WTC11 (cell line): Measurements from ENCODE around the gene ABCB1. TPM values are rescaled to one million over a fixed set of nuclear protein-coding genes. Genes with fewer than 3 reads are reported as not detected.
A peak's percentile ranks its signal among the peaks of the same experiment; 100 is the strongest.

Experiments used
- ATAC-seq: fragments of 200-7000 bp; cut with Tn5 transposase; 2 replicates; pipeline ENCODE4 v1.10.0; 2021; ENCODE audit warnings: mild to moderate bottlenecking, moderate library complexity
- Bru-seq: library from RNA; stranded (reverse); fragments of 400-500 nt; gene quantifications from one replicate; lab custom pipeline; 2021; lab: Mats Ljungman, UMichigan
- CTCF ChIA-PET: fragments of 300-600 bp; sonication (Branson Sonifier 250); formaldehyde crosslinking; loops from one replicate; lab custom pipeline; 2021; ENCODE audit warnings: antibody characterized with exemption; lab: Charles Lee
- POLR2A ChIA-PET: fragments of 350-600 bp; sonication (Branson Sonifier 250); formaldehyde crosslinking; loops from one replicate; lab custom pipeline; 2021; ENCODE audit warnings: antibody characterized with exemption; lab: Charles Lee
- DNase-seq: peaks from one replicate; pipeline ENCODE4 v3.0.0; 2021; ENCODE audit warnings: low spot score
- H3K27ac Mint-ChIP-seq: 2 replicates; pipeline ENCODE4 v1.8.0; 2021; ENCODE audit warnings: mixed read lengths
- H3K27me3 Mint-ChIP-seq: 2 replicates; pipeline ENCODE4 v1.8.0; 2021; ENCODE audit warnings: low read depth, mild to moderate bottlenecking, moderate library complexity, mixed read lengths
- H3K36me3 Mint-ChIP-seq: 2 replicates; pipeline ENCODE4 v1.8.0; 2021; ENCODE audit warnings: mixed read lengths
- H3K4me1 Mint-ChIP-seq: 2 replicates; pipeline ENCODE4 v1.8.0; 2022; ENCODE audit warnings: mixed read lengths
- H3K4me3 Mint-ChIP-seq: 2 replicates; pipeline ENCODE4 v1.8.0; 2021; ENCODE audit warnings: mild to moderate bottlenecking, moderate library complexity, mixed read lengths
- H3K9me3 Mint-ChIP-seq: 2 replicates; pipeline ENCODE4 v1.8.0; 2021; ENCODE audit warnings: mixed read lengths
- AR ChIP-seq: fragments of 250-450 bp; sonication (Bioruptor Pico); IDR thresholded peaks from 2 replicates; pipeline ENCODE4 v1.9.0; 2021; ENCODE audit warnings: mild to moderate bottlenecking
- ARID4B ChIP-seq: sonication (generic); formaldehyde crosslinking; IDR thresholded peaks from 2 replicates; pipeline ENCODE4 v1.8.0; 2023; ENCODE audit warnings: missing genetic modification reagents, mild to moderate bottlenecking, borderline replicate concordance
- ESRRA ChIP-seq: sonication (generic); formaldehyde crosslinking; IDR thresholded peaks from 2 replicates; pipeline ENCODE4 v1.8.1; 2022; ENCODE audit warnings: mild to moderate bottlenecking, missing genetic modification reagents, borderline replicate concordance
- FOXJ3 ChIP-seq: sonication (generic); formaldehyde crosslinking; IDR thresholded peaks from 2 replicates; pipeline ENCODE4 v1.9.0; 2021; ENCODE audit warnings: missing genetic modification reagents, mild to moderate bottlenecking, borderline replicate concordance
- FOXP1 ChIP-seq: sonication (generic); formaldehyde crosslinking; IDR thresholded peaks from 2 replicates; pipeline ENCODE4 v1.8.0; 2022; ENCODE audit warnings: missing genetic modification reagents, mild to moderate bottlenecking, moderate library complexity, borderline replicate concordance
- FOXP4 ChIP-seq: sonication (generic); formaldehyde crosslinking; IDR thresholded peaks from 2 replicates; pipeline ENCODE4 v1.8.0; 2022; ENCODE audit warnings: mild to moderate bottlenecking, missing genetic modification reagents
- GABPB1 ChIP-seq: sonication (generic); formaldehyde crosslinking; IDR thresholded peaks from 2 replicates; pipeline ENCODE4 v1.8.1; 2023; ENCODE audit warnings: mild to moderate bottlenecking, missing genetic modification reagents
- HMGXB4 ChIP-seq: sonication (generic); formaldehyde crosslinking; IDR thresholded peaks from 2 replicates; pipeline ENCODE4 v1.8.1; 2023; ENCODE audit warnings: mild to moderate bottlenecking, moderate library complexity, missing genetic modification reagents
- MAX ChIP-seq: sonication (generic); formaldehyde crosslinking; IDR thresholded peaks from 2 replicates; pipeline ENCODE4 v1.8.0; 2022; ENCODE audit warnings: mild to moderate bottlenecking, missing genetic modification reagents
- MYBL2 ChIP-seq: sonication (generic); formaldehyde crosslinking; IDR thresholded peaks from 2 replicates; pipeline ENCODE4 v1.8.1; 2023; ENCODE audit warnings: mild to moderate bottlenecking, moderate library complexity, missing genetic modification reagents
- NR3C1 ChIP-seq: sonication (generic); formaldehyde crosslinking; conservative IDR thresholded peaks from 2 replicates; pipeline ENCODE4 v1.8.1; 2023; ENCODE audit warnings: low read depth, mild to moderate bottlenecking, missing genetic modification reagents
- SMAD3 ChIP-seq: sonication (generic); formaldehyde crosslinking; IDR thresholded peaks from 2 replicates; pipeline ENCODE4 v1.8.0; 2022; ENCODE audit warnings: missing genetic modification reagents, mild to moderate bottlenecking, borderline replicate concordance
- TEAD1 ChIP-seq: sonication (generic); formaldehyde crosslinking; IDR thresholded peaks from 2 replicates; pipeline ENCODE4 v1.8.0; 2022; ENCODE audit warnings: mild to moderate bottlenecking, missing genetic modification reagents
- long read RNA-seq, 3 experiments: library from RNA in 1 of 3; library from capped mRNA in 1 of 3; library from polyadenylated mRNA in 1 of 3; unstranded in 2 of 3; stranded (forward) in 1 of 3; transcript quantifications; one replicate each; pipeline ENCODE4 v2.0.0, GENCODE V29; 2021
- total RNA-seq: library from RNA; stranded (reverse); gene quantifications from 3 replicates; pipeline ENCODE4 v1.2.3, GENCODE V29; 2021
- TF ChIP-seq, protein P1 (sequence below): fragments of 250-450 bp; sonication (Bioruptor Pico); IDR thresholded peaks from 2 replicates; pipeline ENCODE4 v1.9.0; 2021; ENCODE audit warnings: mild to moderate bottlenecking, borderline replicate concordance

The ABCB1 gene
- total RNA-seq (0.60 to 0.94 TPM (median 0.82 TPM) in 3 replicates), Bru-seq, nascent RNA (percentile 10 among the genes with signal in this experiment)
- long read RNA-seq, experiment 1, full-length matches to known transcripts = 1 of 4 reads
- long read RNA-seq, experiment 1, partial matches to known transcripts = 2 of 4 reads
- long read RNA-seq, experiment 1, other reads (novel, unspliced or antisense) = 1 of 4 reads
- long read RNA-seq, experiment 2 = 0 reads
- long read RNA-seq, experiment 3 = 0 reads

GRCh38 chr7:87600130-87601124 lies at the start of gene ABCB1:
Gene ABCB1, minus strand, starts transcription at chr7:87600884. Its CDS starts 700 bp downstream, at chr7:87600184.
- Mint-ChIP-seq H3K27me3 (peaks cover 48% of the 10 kb centered on the region), H3K4me1 (0 out of 2 replicates have a peak, but pooled peaks cover 10% of the 10 kb centered on the region), H3K36me3 (no peaks in the 10 kb centered on the region), H3K27ac (no peak within 1 kb of the TSS), H3K4me3 (peak within 1 kb of the TSS; percentile 78), H3K9me3 (peaks cover 5% of the 10 kb centered on the region; the same call in 1 of the 2 replicates)
- ATAC-seq = peak; percentile 98
- DNase-seq = peak; percentile 64
- ChIA-PET CTCF (interaction anchor here (0.7 to 2.0 kb wide), 8 partner anchors 9 to 326 kb away, joined by 3 to 10 read pairs (median 4); no protein-coding TSS in a partner anchor), POLR2A (interaction anchor here (1.1 kb wide), 1 partner anchor 9 kb away, joined by 7 read pairs; no protein-coding TSS in a partner anchor)
- TF ChIP-seq, protein P1, sequence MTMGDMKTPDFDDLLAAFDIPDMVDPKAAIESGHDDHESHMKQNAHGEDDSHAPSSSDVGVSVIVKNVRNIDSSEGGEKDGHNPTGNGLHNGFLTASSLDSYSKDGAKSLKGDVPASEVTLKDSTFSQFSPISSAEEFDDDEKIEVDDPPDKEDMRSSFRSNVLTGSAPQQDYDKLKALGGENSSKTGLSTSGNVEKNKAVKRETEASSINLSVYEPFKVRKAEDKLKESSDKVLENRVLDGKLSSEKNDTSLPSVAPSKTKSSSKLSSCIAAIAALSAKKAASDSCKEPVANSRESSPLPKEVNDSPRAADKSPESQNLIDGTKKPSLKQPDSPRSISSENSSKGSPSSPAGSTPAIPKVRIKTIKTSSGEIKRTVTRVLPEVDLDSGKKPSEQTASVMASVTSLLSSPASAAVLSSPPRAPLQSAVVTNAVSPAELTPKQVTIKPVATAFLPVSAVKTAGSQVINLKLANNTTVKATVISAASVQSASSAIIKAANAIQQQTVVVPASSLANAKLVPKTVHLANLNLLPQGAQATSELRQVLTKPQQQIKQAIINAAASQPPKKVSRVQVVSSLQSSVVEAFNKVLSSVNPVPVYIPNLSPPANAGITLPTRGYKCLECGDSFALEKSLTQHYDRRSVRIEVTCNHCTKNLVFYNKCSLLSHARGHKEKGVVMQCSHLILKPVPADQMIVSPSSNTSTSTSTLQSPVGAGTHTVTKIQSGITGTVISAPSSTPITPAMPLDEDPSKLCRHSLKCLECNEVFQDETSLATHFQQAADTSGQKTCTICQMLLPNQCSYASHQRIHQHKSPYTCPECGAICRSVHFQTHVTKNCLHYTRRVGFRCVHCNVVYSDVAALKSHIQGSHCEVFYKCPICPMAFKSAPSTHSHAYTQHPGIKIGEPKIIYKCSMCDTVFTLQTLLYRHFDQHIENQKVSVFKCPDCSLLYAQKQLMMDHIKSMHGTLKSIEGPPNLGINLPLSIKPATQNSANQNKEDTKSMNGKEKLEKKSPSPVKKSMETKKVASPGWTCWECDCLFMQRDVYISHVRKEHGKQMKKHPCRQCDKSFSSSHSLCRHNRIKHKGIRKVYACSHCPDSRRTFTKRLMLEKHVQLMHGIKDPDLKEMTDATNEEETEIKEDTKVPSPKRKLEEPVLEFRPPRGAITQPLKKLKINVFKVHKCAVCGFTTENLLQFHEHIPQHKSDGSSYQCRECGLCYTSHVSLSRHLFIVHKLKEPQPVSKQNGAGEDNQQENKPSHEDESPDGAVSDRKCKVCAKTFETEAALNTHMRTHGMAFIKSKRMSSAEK = no peak
- TF ChIP-seq FOXP4 (CRISPR knock-in tag) (0 out of 2 replicates have a peak, but pooled peaks have one; percentile 18), ARID4B (0 out of 2 replicates have a peak, but pooled peaks have one; percentile 19), ESRRA (0 out of 2 replicates have a peak, but pooled peaks have one; percentile 36), FOXP1 (CRISPR knock-in tag) (0 out of 2 replicates have a peak, but pooled peaks have one; percentile 53), SMAD3 (CRISPR knock-in tag) (peak; percentile 45; the same call in 1 of the 2 replicates), TEAD1 (CRISPR knock-in tag) (0 out of 2 replicates have a peak, but pooled peaks have one; percentile 24), NR3C1 (CRISPR knock-in tag) (0 out of 2 replicates have a peak, but pooled peaks have one; percentile 30), FOXJ3 (CRISPR knock-in tag) (no peak), HMGXB4 (CRISPR knock-in tag) (no peak), AR (CRISPR knock-in tag) (no peak), MAX (peak; percentile 54; the same call in 1 of the 2 replicates), MYBL2 (no peak), GABPB1 (CRISPR knock-in tag) (peak; percentile 21; the same call in 1 of the 2 replicates)
